GM21717 (cell line): ENCODE results near the gene STRN4.
A peak's percentile ranks its signal among the peaks of the same experiment; 100 is the strongest.
"Not testable (repeated sequence)": the region's sequence is repeated elsewhere in the genome, so short reads cannot be mapped to it uniquely, and the experiment has no call there.

Source experiments
- ATAC-seq: cut with Tn5 transposase; IDR thresholded peaks from one replicate; pipeline ENCODE4 v1.9.1; 2021; ENCODE audit warnings: mild to moderate bottlenecking, moderate library complexity; ENCODE audit not compliant: unreplicated experiment

The STRN4 gene

GRCh38 chr19:46746281-46747057 is at the start of gene STRN4:
Gene STRN4, minus strand, starts transcription at chr19:46746450. Its CDS starts 20 bp downstream, at chr19:46746430.
- no peak for ATAC-seq

- ATAC-seq, result no peak
These were observed 45.7 kb upstream of the STRN4 start for GRCh38 chr19:46791944-46792343.

- ATAC-seq, result no peak
These were observed 43.1 kb upstream of the STRN4 start for GRCh38 chr19:46789371-46789770.

- ATAC-seq, result no peak
These were observed 42.7 kb upstream of the STRN4 start for GRCh38 chr19:46788968-46789338.

- peak; percentile 49 for ATAC-seq
These were observed 42.2 kb upstream of the STRN4 start, which contains the start of gene SLC1A5 for GRCh38 chr19:46788262-46788967. Gene SLC1A5, minus strand, starts transcription at chr19:46788594. Its CDS starts 629 bp downstream, at chr19:46787965.

- ATAC-seq, result peak; percentile 1
These were observed 41.3 kb upstream of the STRN4 start for GRCh38 chr19:46787331-46788261.

GRCh38 chr19:46787040-46787330 is 40.7 kb upstream of the STRN4 start:
- ATAC-seq, result no peak

- peak; percentile 33 for ATAC-seq
These were observed 40.2 kb upstream of the STRN4 start for GRCh38 chr19:46786236-46787039.

GRCh38 chr19:46785980-46786235 is 39.7 kb upstream of the STRN4 start:
- ATAC-seq, result peak; percentile 4

- ATAC-seq, result no peak
These were observed 39.1 kb upstream of the STRN4 start for GRCh38 chr19:46785054-46785979.

GRCh38 chr19:46784262-46785053 is 38.2 kb upstream of the STRN4 start:
- no peak for ATAC-seq

GRCh38 chr19:46783670-46784069 is 37.4 kb upstream of the STRN4 start:
- ATAC-seq, result no peak

- ATAC-seq, result no peak
These were observed 36.2 kb upstream of the STRN4 start for GRCh38 chr19:46782355-46783019.

GRCh38 chr19:46777956-46778645 is 31.9 kb upstream of the STRN4 start:
- not testable (repeated sequence) for ATAC-seq

GRCh38 chr19:46776927-46777911 is 31.0 kb upstream of the STRN4 start:
- ATAC-seq, result no peak

GRCh38 chr19:46775642-46776258 is 29.5 kb upstream of the STRN4 start:
- no peak for ATAC-seq
